H9 (cell line): Measurements from ENCODE around the gene AK5. TPM values are rescaled to one million over a fixed set of nuclear protein-coding genes. Genes with fewer than 3 reads are reported as not detected.

ENCODE experiments used
- DNase-seq: peaks from one replicate; pipeline ENCODE4 v3.0.0-alpha.2; 2017
- H2AFZ ChIP-seq: one replicate; pipeline ENCODE4 v1.6.1; 2013; ENCODE audit warnings: mild to moderate bottlenecking, low read length, control low read depth, moderate library complexity
- H2AK5ac ChIP-seq: 2 replicates; pipeline ENCODE4 v1.6.1; 2013; ENCODE audit warnings: low read length, control low read depth, mixed read lengths; ENCODE audit not compliant: insufficient read length
- H2BK120ac ChIP-seq: one replicate; pipeline ENCODE4 v1.6.1; 2013; ENCODE audit warnings: low read depth, mild to moderate bottlenecking, low read length, control low read depth, inconsistent platforms; ENCODE audit not compliant: poor library complexity, severe bottlenecking
- H2BK12ac ChIP-seq: 2 replicates; pipeline ENCODE4 v1.6.1; 2013; ENCODE audit warnings: low read length, control low read depth, mixed read lengths, low read depth; ENCODE audit not compliant: insufficient read length
- H2BK15ac ChIP-seq: 2 replicates; pipeline ENCODE4 v1.6.1; 2013; ENCODE audit warnings: low read depth, low read length, control low read depth
- H2BK20ac ChIP-seq: one replicate; pipeline ENCODE4 v1.6.1; 2013; ENCODE audit warnings: low read depth, mild to moderate bottlenecking, low read length, control low read depth, inconsistent platforms; ENCODE audit not compliant: poor library complexity, severe bottlenecking
- H2BK5ac ChIP-seq: 2 replicates; pipeline ENCODE4 v1.6.1; 2013; ENCODE audit warnings: low read length, control low read depth, mixed read lengths; ENCODE audit not compliant: insufficient read length
- H3K14ac ChIP-seq: 2 replicates; pipeline ENCODE4 v1.6.1; 2013; ENCODE audit warnings: low read length, control low read depth; ENCODE audit not compliant: insufficient read depth
- H3K18ac ChIP-seq: 2 replicates; pipeline ENCODE4 v1.6.1; 2013; ENCODE audit warnings: low read depth, mild to moderate bottlenecking, mixed read lengths, low read length, control low read depth; ENCODE audit not compliant: insufficient read length
- H3K23ac ChIP-seq: 2 replicates; pipeline ENCODE4 v1.6.1; 2013; ENCODE audit warnings: low read length, control low read depth, mixed read lengths, low read depth; ENCODE audit not compliant: insufficient read length
- H3K23me2 ChIP-seq: 2 replicates; pipeline ENCODE4 v1.6.1; 2013; ENCODE audit warnings: low read depth, mild to moderate bottlenecking, mixed read lengths, low read length, control low read depth; ENCODE audit not compliant: insufficient read length, poor library complexity, severe bottlenecking
- H3K27ac ChIP-seq: 2 replicates; pipeline ENCODE4 v1.5.1; 2013; ENCODE audit warnings: low read length, control low read depth, mixed read lengths, low read depth; ENCODE audit not compliant: insufficient read length
- H3K27me3 ChIP-seq: 2 replicates; pipeline ENCODE4 v1.6.1; 2013; ENCODE audit warnings: low read length, control low read depth, inconsistent platforms; ENCODE audit not compliant: insufficient read depth
- H3K4ac ChIP-seq: 2 replicates; pipeline ENCODE4 v1.6.1; 2013; ENCODE audit warnings: low read depth, mild to moderate bottlenecking, control low read depth, inconsistent platforms, low read length, moderate library complexity
- H3K4me1 ChIP-seq: 2 replicates; pipeline ENCODE4 v1.6.1; 2013; ENCODE audit warnings: low read length, control low read depth, inconsistent platforms; ENCODE audit not compliant: insufficient read depth
- H3K4me2 ChIP-seq: 2 replicates; pipeline ENCODE4 v1.6.1; 2013; ENCODE audit warnings: low read length, control low read depth, mixed read lengths; ENCODE audit not compliant: insufficient read length, insufficient read depth
- H3K56ac ChIP-seq: 2 replicates; pipeline ENCODE4 v1.6.1; 2013; ENCODE audit warnings: low read depth, mild to moderate bottlenecking, mixed read lengths, low read length, control low read depth; ENCODE audit not compliant: insufficient read length
- H3K79me1 ChIP-seq: 2 replicates; pipeline ENCODE4 v1.6.1; 2013; ENCODE audit warnings: low read depth, mild to moderate bottlenecking, moderate library complexity, low read length, control low read depth, inconsistent platforms; ENCODE audit not compliant: insufficient read depth, poor library complexity, severe bottlenecking
- H3K79me2 ChIP-seq: 2 replicates; pipeline ENCODE4 v1.6.1; 2013; ENCODE audit warnings: low read length, control low read depth, inconsistent platforms; ENCODE audit not compliant: insufficient read depth
- H3K9ac ChIP-seq: 2 replicates; pipeline ENCODE4 v1.6.1; 2013; ENCODE audit warnings: low read length, control low read depth, mixed read lengths; ENCODE audit not compliant: insufficient read length; ENCODE audit errors: extremely low read depth
- H3K9me3 ChIP-seq: one replicate; pipeline ENCODE4 v1.6.1; 2013; ENCODE audit warnings: low read depth, low read length, inconsistent platforms; ENCODE audit not compliant: control insufficient read depth
- H3T11ph ChIP-seq: one replicate; pipeline ENCODE4 v1.6.1; 2013; ENCODE audit warnings: mild to moderate bottlenecking, low read length, control low read depth, inconsistent platforms
- H4K20me1 ChIP-seq: one replicate; pipeline ENCODE4 v1.6.1; 2013; ENCODE audit not compliant: control insufficient read depth, insufficient read length, insufficient read depth
- H4K5ac ChIP-seq: 2 replicates; pipeline ENCODE4 v1.6.1; 2013; ENCODE audit warnings: low read depth, mild to moderate bottlenecking, mixed read lengths, low read length, control low read depth; ENCODE audit not compliant: insufficient read length
- H4K8ac ChIP-seq: replicated peaks from 2 replicates; pipeline ENCODE4 v1.6.1; 2013; ENCODE audit warnings: low read length, control low read depth, mixed read lengths, low read depth; ENCODE audit not compliant: insufficient read length
- H4K91ac ChIP-seq: 2 replicates; pipeline ENCODE4 v1.6.1; 2013; ENCODE audit warnings: low read depth, mild to moderate bottlenecking, moderate library complexity, mixed read lengths, low read length, control low read depth; ENCODE audit not compliant: insufficient read length
- H3K27ac Mint-ChIP-seq, 3 experiments: 2 replicates in 2 of 3; 3 replicates in 1 of 3; pipeline ENCODE4 v1.8.0; 2020 to 2021; ENCODE audit warnings: mixed read lengths in 3 of 3, mild to moderate bottlenecking in 1 of 3, moderate library complexity in 1 of 3
- H3K27me3 Mint-ChIP-seq: 2 replicates; pipeline ENCODE4 v1.8.0; 2021; ENCODE audit warnings: low read depth, mild to moderate bottlenecking, moderate library complexity, mixed read lengths
- H3K36me3 Mint-ChIP-seq, 3 experiments: 2 replicates in 2 of 3; 3 replicates in 1 of 3; pipeline ENCODE4 v1.8.0; 2020 to 2021; ENCODE audit warnings: low read depth in 3 of 3, mixed read lengths in 3 of 3; ENCODE audit not compliant: insufficient read depth in 1 of 3
- H3K4me1 Mint-ChIP-seq, 2 experiments: 2 replicates each; pipeline ENCODE4 v1.8.0; 2020; ENCODE audit warnings: mixed read lengths in 2 of 2
- H3K4me3 Mint-ChIP-seq, 2 experiments: 2 replicates in 1 of 2; 3 replicates in 1 of 2; pipeline ENCODE4 v1.8.0; 2020 to 2021; ENCODE audit warnings: mild to moderate bottlenecking in 2 of 2, mixed read lengths in 2 of 2, moderate library complexity in 1 of 2
- H3K9me3 Mint-ChIP-seq, 2 experiments: 2 replicates in 1 of 2; 3 replicates in 1 of 2; pipeline ENCODE4 v1.8.0; 2020; ENCODE audit warnings: mild to moderate bottlenecking in 2 of 2, mixed read lengths in 2 of 2, moderate library complexity in 1 of 2
- CTCF ChIP-seq: fragments of 200-600 bp; sonication (generic); conservative IDR thresholded peaks from 3 replicates; pipeline ENCODE4 v1.8.0; 2021; ENCODE audit warnings: antibody characterized with exemption, mild to moderate bottlenecking
- WGBS: extraction: QIAGEN DNeasy Blood & Tissue Kit; methylation state at CpG from one replicate; pipeline ENCODE4 v1.1.7; 2013; ENCODE audit warnings: missing lambda C conversion rate, low lambda C conversion rate, mixed read lengths; ENCODE audit not compliant: insufficient read length; ENCODE audit errors: extremely low coverage; 5-methylcytosine and 5-hydroxymethylcytosine counted together
- total RNA-seq: library from RNA; stranded (reverse); gene quantifications from 2 replicates; pipeline ENCODE4 v1.2.1, GENCODE V29; 2021

Gene AK5
- total RNA-seq, 1 experiment from 2014 or later, result 2.5 TPM

DNA sequence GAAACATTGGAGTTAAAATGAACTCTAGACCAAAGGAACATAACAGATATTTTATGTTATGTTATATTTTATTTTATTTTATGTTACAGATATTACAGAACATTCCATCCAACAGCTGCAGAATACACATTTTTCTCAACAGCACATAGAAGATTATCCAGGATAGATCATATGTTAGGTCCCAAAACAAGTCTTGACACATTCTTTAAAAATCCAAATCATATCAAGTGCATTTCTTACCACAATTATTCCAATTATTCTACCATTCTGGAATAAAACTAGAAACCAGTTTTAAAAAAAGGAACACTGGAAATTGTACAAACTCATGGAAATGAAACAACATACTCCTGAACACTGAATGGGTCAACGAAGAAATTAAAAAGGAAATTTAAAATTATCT is 31.7 kb upstream of the AK5 start:
- Histone ChIP-seq H3K79me2 (no peaks in the 10 kb centered on the region), H3K18ac (no peak overlapping the region), H3K27ac (no peak overlapping the region), H3K9ac (no peak overlapping the region), H4K5ac (no peak overlapping the region), H2AFZ (no peak overlapping the region), H2BK20ac (no peak overlapping the region), H3K4me2 (no peak overlapping the region), H4K8ac (no peak overlapping the region), H3K56ac (no peak overlapping the region), H4K20me1 (no peaks in the 10 kb centered on the region), H3K14ac (no peak overlapping the region), H3K27me3 (no peaks in the 10 kb centered on the region), H2BK120ac (no peak overlapping the region), H4K91ac (no peak overlapping the region), H3K4ac (no peak overlapping the region), H2BK15ac (no peak overlapping the region), H2BK12ac (no peak overlapping the region), H3K79me1 (no peaks in the 10 kb centered on the region), H2AK5ac (no peak overlapping the region), H3K4me1 (no peaks in the 10 kb centered on the region), H3K9me3 (no peaks in the 10 kb centered on the region), H3K23me2 (no peaks in the 10 kb centered on the region), H3T11ph (no peak overlapping the region), H2BK5ac (no peak overlapping the region), H3K23ac (no peak overlapping the region)
- Mint-ChIP-seq H3K4me1 (peaks cover 0 to 5% of the 10 kb centered on the region in 2 experiments; a peak in 1 of 4 replicates), H3K27me3 (no peaks in the 10 kb centered on the region), H3K36me3 (peaks cover 2 to 17% (median 7%) of the 10 kb centered on the region in 3 experiments; a peak in 6 of 7 replicates), H3K9me3 (peaks cover 22 to 30% of the 10 kb centered on the region in 2 experiments), H3K4me3 (no peak overlapping the region), H3K27ac (no peak overlapping the region)
- no peak for DNase-seq
- no peak for TF ChIP-seq CTCF
- WGBS, result no CpG with 5 or more reads among the region's 1 CpG
